Measurements from ENCODE around the gene MRPS30.
"Not testable (repeated sequence)": the region's sequence is repeated elsewhere in the genome, so short reads cannot be mapped to it uniquely, and the experiment has no call there.

MRPS30 gene

DNA sequence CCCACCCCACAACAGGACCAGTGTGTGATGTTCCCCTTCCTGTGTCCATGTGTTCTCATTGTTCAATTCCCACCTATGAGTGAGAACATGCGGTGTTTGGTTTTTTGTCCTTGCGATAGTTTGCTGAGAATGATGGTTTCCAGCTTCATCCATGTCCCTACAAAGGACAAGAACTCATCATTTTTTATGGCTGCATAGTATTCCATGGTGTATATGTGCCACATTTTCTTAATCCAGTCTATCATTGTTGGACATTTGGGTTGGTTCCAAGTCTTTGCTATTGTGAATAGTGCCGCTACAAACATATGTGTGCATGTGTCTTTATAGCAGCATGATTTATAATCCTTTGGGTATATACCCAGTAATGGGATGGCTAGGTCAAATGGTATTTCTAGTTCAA, 15.9 kb downstream of the MRPS30 start:
- not testable (repeated sequence) for DNase-seq

DNA sequence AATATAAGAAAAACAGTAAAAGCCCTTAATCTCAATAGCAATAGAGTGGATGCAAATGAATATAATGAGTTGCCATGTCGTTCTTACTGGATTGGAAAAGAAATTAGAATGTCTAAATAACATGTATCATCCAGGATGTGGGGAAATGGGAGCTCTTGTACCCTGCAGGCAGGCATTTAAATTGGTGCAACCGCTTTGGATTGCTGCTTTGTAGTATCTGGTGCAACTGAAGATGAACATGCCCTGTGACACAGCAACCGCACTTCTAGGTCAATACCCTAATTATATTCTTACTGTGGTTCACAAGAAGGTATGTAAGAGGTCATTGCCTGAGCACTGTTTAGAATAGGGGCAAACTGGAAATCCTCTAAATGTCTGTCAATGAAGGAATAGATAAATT, 18.9 kb downstream of the MRPS30 start:
- DNase-seq: no peak

DNA sequence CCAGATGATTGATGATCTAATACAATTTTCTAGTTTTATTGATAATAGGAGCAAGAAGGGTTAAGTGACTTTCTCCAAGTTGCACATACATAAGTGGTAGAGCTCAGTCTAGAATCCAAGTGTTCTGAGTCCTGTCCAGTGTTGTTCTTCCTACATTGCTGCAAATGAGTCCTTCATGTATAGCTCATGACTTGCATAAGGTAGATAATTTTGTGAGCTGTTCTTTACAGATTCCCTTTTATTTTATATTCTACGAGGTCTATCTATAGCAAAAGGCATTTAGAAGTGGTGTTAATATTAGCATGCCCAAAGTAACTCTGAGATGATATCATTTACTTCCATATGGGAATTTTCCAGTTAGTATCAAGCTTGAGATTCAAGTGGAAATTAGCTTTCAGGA, 20.0 kb downstream of the MRPS30 start:
- DNase-seq: no peak

DNA sequence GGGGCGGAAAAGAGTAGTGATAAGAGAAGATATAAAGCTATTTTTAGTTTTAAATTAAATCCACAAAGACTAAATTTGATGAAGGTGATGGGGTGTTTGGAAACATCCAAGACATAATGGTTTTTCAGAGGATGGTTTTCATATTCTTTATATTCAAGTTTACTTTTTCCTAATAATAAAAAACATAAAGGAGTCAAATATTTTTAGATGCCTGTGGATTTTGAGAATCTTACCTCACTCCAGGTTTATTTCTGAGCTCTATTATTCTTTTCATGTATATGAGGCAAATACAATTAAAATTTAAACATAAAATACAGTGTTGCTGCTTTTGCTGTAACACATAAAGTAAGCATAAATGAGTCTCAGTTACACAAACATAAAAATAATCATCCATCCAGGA, 22.2 kb downstream of the MRPS30 start:
- DNase-seq: no peak

DNA sequence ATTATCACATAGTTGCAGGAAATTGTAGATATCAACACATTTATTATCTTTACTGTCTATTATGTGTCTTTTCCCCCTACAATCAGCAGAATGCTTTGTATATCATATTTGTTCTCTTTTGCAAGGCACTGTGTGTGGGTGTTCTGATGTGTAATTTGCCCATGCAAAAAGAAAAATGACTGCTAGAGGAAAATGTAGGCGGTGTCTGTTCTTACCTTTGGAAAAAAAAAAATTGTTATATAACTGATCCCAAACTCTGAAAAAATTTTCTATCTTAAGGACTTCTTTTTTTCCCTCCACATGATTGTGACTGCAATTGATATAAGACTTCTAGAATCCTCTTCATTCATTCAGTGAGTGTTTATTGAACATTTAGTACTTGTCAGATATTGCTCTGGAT, 24.5 kb downstream of the MRPS30 start:
- no peak for DNase-seq

DNA sequence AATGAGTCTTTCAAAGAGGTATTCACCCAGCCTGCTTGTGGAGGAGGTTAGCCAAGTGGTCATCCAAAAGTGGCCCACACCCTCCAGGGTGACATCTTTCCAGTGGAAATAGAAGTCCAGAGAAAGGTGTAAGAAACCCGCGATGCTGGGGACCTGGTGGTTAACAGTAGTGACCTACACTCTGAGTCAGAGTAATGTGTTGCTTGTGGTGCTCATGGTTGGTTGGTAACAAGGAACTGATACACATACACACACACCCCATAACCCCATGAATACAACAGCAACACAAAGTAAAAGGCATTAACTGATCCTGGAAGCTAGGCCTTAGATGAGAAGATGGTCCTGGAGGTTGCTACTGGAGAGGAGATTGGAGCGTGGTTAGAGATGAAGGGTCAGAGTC, 26.9 kb downstream of the MRPS30 start:
- no peak for DNase-seq

DNA sequence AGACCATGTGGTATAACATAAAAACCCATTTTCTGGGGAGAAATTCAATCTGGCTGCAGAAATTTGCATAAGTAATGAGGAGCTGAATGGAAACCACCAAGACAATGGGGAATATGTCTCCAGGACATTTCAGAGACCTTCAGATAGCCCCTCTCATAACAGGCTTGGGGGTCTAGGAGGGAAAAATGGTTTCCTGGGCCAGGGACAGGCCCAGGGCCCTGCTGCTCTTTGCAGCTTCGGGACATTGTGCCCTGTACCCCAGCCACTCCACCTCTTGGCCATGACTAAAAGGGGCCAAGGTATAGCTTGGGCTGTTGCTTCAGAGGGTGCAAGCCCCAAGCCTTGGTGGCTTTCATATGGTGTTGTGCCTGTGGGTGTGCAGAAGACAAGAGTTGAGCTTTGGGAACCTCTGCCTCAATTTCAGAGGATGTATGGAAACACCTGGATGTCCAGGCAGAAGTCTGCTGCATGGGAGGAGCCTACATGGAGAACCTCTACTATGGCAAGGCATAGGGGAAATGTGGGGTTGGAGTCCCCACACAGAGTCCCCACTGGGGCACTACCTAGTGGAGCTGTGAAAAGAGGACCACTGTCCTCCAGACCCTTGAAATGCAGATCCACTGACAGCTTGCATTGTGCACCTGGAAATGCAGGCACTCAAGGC, 30.4 kb downstream of the MRPS30 start:
- no peak for DNase-seq

DNA sequence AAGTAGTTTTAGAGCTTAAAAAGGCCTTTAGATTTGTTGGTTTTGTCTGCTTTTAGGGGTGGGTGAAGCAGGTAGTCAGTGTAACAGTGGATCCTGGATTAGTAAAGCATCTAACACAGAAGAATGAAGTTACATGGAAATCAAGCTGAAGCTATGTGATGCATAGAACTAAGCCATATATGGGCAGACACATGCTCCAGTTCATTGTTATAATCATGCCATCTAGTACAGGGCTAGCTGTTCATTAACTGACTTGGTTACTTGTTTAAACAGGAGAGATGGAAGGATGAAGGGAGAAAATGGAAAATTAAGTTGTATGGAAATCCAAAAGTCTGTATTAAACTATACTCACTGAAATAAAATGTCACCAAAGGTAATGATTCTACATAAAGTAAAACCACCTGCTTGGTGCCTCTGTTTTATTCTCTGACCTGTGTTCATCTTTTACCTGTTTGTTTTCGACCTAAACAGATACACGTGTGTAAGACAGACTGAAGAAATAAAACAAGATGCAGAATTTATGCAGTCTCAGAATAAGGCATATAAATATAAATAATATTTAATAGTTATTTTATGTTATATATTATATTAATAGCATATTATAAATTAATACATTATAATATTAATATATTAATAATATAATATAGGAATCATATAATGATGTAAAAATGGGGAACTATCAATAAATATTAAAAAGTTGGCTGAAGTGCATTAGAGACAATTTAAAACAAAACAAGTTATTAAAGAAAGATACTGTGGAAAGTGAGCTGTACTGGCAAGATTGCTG, 33.9 kb downstream of the MRPS30 start:
- DNase-seq: no peak

DNA sequence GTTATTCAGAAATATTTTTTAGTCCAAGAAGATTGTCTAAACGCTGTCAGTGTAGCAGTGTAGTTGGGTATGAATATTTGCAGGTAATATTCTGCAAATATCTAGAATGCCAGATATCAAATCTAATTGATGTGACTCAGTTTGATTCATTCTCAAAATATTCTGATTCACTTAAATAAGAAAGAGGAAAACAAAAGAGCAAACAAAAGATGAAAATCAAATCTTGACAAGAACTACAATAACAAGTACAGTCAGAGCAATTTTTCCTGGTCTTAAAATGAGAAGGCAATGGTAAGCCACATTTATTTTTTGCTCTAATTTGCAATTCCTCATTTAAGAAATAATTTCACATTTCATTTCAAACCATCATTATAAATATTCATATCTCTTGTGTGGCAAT, 36.0 kb downstream of the MRPS30 start:
- no peak for DNase-seq

DNA sequence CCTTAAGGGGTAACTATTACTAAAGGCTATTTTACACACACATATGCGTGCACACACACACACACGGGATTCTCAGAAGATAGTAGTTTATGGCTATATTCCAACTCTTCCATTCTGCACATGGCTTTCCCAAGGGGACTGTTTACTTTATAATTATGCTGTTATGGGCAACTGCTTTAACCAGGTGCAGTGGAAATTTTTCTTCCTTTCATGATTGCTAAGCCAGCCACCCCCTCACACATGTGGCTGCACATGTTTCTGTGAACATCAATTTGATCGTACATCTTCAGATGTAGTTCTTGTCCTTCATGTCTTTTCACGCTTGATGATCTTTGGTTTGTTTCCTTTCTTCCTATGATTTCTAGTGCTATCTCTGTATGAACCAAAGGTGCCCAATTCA, 37.0 kb downstream of the MRPS30 start:
- no peak for DNase-seq

DNA sequence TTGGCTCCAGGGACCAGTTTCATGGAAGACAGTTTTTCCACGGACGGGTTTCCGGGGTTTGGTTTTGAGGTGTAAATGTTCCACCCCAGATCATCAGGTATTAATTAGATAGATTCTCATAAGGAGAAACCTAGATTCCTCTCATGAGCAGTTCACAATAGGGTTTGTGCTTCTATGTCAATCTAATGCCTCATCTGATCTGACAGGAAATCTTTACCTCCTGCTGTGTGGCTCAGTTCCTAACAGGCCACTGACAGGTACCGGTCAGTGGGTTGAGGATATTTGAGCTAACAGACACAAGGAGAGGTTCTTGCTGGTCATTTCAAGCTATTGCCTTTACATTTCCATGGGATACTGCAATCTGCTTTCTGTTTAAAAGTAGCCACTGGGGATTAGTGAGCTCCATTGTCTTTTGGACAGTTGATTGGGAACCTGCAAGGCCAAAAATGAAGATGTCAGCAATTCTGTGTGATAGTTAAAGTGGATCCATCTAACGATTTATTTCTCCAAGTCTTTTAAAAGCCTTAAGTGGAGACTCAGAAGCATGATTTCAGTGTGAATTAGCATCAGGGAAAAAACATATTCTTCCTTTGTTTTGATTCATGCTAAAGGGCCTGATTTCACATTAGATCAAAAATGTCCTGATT, 38.6 kb downstream of the MRPS30 start:
- no peak for DNase-seq

DNA sequence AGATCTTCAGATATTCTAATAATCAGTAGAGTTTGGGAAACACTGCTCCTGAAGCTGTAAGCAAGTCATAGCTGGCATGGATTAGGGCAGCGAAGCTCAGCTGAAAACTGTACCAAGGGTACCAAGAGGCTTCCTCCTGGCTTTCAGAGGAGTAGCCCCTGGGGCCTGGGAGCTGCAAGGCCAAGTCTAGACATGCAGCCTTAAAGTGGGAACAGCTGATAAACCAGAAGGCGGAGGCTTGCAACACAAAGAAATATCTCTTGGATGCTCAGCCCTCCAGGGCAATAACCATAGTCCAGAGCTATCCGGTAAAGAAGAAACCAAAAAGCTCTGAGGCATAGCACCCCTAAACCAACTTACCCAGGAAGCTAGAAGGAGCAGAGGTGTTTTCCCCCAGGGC, 51.5 kb downstream of the MRPS30 start:
- DNase-seq: no peak

DNA sequence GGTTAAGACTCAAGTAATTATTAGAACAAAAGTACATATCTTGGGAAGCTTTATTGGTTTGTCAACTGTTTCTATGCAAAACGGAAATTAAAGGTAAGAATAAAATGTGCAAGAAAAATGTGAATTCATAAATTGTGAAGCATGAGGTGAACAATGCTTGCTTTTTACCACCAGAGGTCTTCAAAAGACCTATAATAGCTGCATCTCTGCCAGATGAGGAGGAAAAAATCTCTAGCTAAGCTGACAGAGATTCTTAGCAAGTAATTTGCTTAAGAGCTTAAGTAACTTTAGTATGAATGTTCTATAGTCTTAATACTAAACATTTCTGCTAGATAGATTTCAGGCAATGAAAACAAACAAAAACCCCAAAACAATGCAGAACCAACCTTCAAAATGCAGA, 54.1 kb downstream of the MRPS30 start:
- DNase-seq: no peak

All from NCI-H2227 treated with DMSO at 0.1 percent for 48 hours (cell line).